ENCODE measurements around the gene ANXA6.

The ANXA6 gene

GRCh38 chr5:151151793-151152192 is 5.8 kb downstream of the ANXA6 start:
- DNase-seq, result peak; percentile 22

GRCh38 chr5:151151263-151151660 is 6.3 kb downstream of the ANXA6 start:
- DNase-seq, result peak; percentile 28

- DNase-seq, result peak; percentile 77
These were observed 6.9 kb downstream of the ANXA6 start for GRCh38 chr5:151150471-151151262.

GRCh38 chr5:151148583-151148982 is 9.0 kb downstream of the ANXA6 start:
- peak; percentile 29 for DNase-seq

GRCh38 chr5:151147033-151147432 is 10.5 kb downstream of the ANXA6 start:
- DNase-seq, result no peak

GRCh38 chr5:151146061-151146460 is 11.5 kb downstream of the ANXA6 start:
- no peak for DNase-seq

GRCh38 chr5:151144922-151145321 is 12.7 kb downstream of the ANXA6 start:
- DNase-seq, result no peak

GRCh38 chr5:151144275-151144674 is 13.3 kb downstream of the ANXA6 start:
- no peak for DNase-seq

GRCh38 chr5:151143645-151144044 is 13.9 kb downstream of the ANXA6 start:
- no peak for DNase-seq

GRCh38 chr5:151142933-151143332 is 14.6 kb downstream of the ANXA6 start:
- DNase-seq, result no peak

- peak; percentile 72 for DNase-seq
These were observed 16.0 kb downstream of the ANXA6 start for GRCh38 chr5:151141535-151141934.

- no peak for DNase-seq
These were observed 16.7 kb downstream of the ANXA6 start for GRCh38 chr5:151140686-151141459.

- DNase-seq, result peak; percentile 51
These were observed 17.9 kb downstream of the ANXA6 start for GRCh38 chr5:151139646-151140045.

- peak; percentile 70 for DNase-seq
These were observed 18.6 kb downstream of the ANXA6 start for GRCh38 chr5:151139015-151139414.

- DNase-seq, result no peak
These were observed 19.5 kb downstream of the ANXA6 start for GRCh38 chr5:151138114-151138513.

- DNase-seq, result no peak
These were observed 20.3 kb downstream of the ANXA6 start for GRCh38 chr5:151137067-151137825.

- DNase-seq, result no peak
These were observed 23.4 kb downstream of the ANXA6 start for GRCh38 chr5:151134228-151134627.

- DNase-seq, result no peak
These were observed 24.6 kb downstream of the ANXA6 start for GRCh38 chr5:151132963-151133362.

GRCh38 chr5:151130922-151131891 is 26.4 kb downstream of the ANXA6 start:
- no peak for DNase-seq

GRCh38 chr5:151130235-151130921 is 27.2 kb downstream of the ANXA6 start:
- no peak for DNase-seq

- DNase-seq, result no peak
These were observed 28.8 kb downstream of the ANXA6 start for GRCh38 chr5:151128817-151129216.

GRCh38 chr5:151127926-151128325 is 29.7 kb downstream of the ANXA6 start:
- DNase-seq, result no peak
